Fibroblast of lung (primary cell): ENCODE results near the gene GPR37L1. TPM values are rescaled to one million over a fixed set of nuclear protein-coding genes. Genes with fewer than 3 reads are reported as not detected.
A peak's percentile ranks its signal among the peaks of the same experiment; 100 is the strongest.

ENCODE experiments used
- DNase-seq, 2 donors: peaks; one replicate each; pipeline versions ENCODE4 v3.0.0 to v3.0.0-alpha.2; 2010; ENCODE audit warnings: low read depth in 2 of 2
- H2AFZ ChIP-seq: 2 replicates; pipeline ENCODE4 v1.5.1; 2012; ENCODE audit warnings: low read length, control low read depth, inconsistent platforms
- H3K27ac ChIP-seq: 2 replicates; pipeline ENCODE4 v1.5.1; 2011; ENCODE audit warnings: low read length, control low read depth; ENCODE audit not compliant: insufficient read depth
- H3K27me3 ChIP-seq: 2 replicates; pipeline ENCODE4 v1.5.1; 2011; ENCODE audit warnings: mild to moderate bottlenecking, low read length; ENCODE audit not compliant: control insufficient read depth, insufficient read depth
- H3K36me3 ChIP-seq: 2 replicates; pipeline ENCODE4 v1.5.1; 2011; ENCODE audit warnings: low read length; ENCODE audit not compliant: control insufficient read depth, insufficient read depth
- H3K4me1 ChIP-seq: 2 replicates; pipeline ENCODE4 v1.5.1; 2011; ENCODE audit warnings: low read length; ENCODE audit not compliant: control insufficient read depth, insufficient read depth; ENCODE audit errors: extremely low read depth
- H3K4me2 ChIP-seq: 2 replicates; pipeline ENCODE4 v1.5.1; 2011; ENCODE audit warnings: low read length, control low read depth; ENCODE audit not compliant: insufficient read depth; ENCODE audit errors: extremely low read depth
- H3K4me3 ChIP-seq, 4 experiments: fragments of 200-600 bp in 1 of 4; sonication (generic) in 1 of 4; replicated peaks in 1 of 4; 2 replicates each; pipeline ENCODE4 v1.5.1; 2011 to 2016; ENCODE audit warnings: low read length in 4 of 4, low read depth in 3 of 4, mild to moderate bottlenecking in 3 of 4, control low read depth in 2 of 4, inconsistent platforms in 1 of 4, mixed read lengths in 1 of 4; ENCODE audit not compliant: insufficient read depth in 1 of 4; ENCODE audit errors: control extremely low read depth in 1 of 4
- H3K79me2 ChIP-seq: 2 replicates; pipeline ENCODE4 v1.5.1; 2012; ENCODE audit warnings: mild to moderate bottlenecking, low read length, inconsistent platforms; ENCODE audit not compliant: control insufficient read depth, insufficient read depth
- H3K9ac ChIP-seq: 2 replicates; pipeline ENCODE4 v1.5.1; 2011; ENCODE audit warnings: mild to moderate bottlenecking, low read length, control low read depth; ENCODE audit not compliant: insufficient read depth
- H3K9me3 ChIP-seq: 2 replicates; pipeline ENCODE4 v1.5.1; 2012; ENCODE audit warnings: low read depth, low read length; ENCODE audit not compliant: control insufficient read depth, insufficient read depth
- H4K20me1 ChIP-seq: 2 replicates; pipeline ENCODE4 v1.5.1; 2011; ENCODE audit warnings: low read length; ENCODE audit not compliant: control insufficient read depth, insufficient read depth; ENCODE audit errors: extremely low read depth
- CTCF ChIP-seq, 2 donors: IDR thresholded peaks in 1 of 2; conservative IDR thresholded peaks in 1 of 2; 1 replicate in 1 of 2; 2 replicates in 1 of 2; pipeline ENCODE4 v1.5.1; 2011 to 2012; ENCODE audit warnings: low read length in 2 of 2, control low read depth in 1 of 2, inconsistent platforms in 1 of 2, low read depth in 1 of 2, mild to moderate bottlenecking in 1 of 2
- EZH2 ChIP-seq: IDR thresholded peaks from 2 replicates; pipeline ENCODE4 v1.5.1; 2012; ENCODE audit warnings: low read length, control low read depth, mild to moderate bottlenecking; ENCODE audit errors: missing control alignments
- polyA plus RNA-seq, 2 donors: library from polyadenylated mRNA; depleted of rRNA in 1 of 2; stranded (reverse) in 1 of 2; unstranded in 1 of 2; fragments of >200 nt; gene quantifications; 2 replicates each; pipeline ENCODE4 v1.2.1, GENCODE V29; 2011 to 2012; ENCODE audit warnings: missing spikeins in 1 of 2
- total RNA-seq: library from RNA; depleted of rRNA; stranded (reverse); fragments of >200 nt; gene quantifications from 2 replicates; pipeline ENCODE4 v1.2.1, GENCODE V29; 2014

The GPR37L1 gene
- total and polyA plus RNA-seq, 2 donors (not counting 1 experiment from before 2014, with no cell fraction given): not detected

GRCh38 chr1:202112859-202113689 is 9.6 kb upstream of the GPR37L1 start:
- Histone ChIP-seq H3K4me1 (peaks cover 6% of the 10 kb centered on the region), H3K27me3 (peaks cover 11% of the 10 kb centered on the region), H3K79me2 (no peaks in the 10 kb centered on the region), H3K36me3 (no peaks in the 10 kb centered on the region), H3K27ac (no peak overlapping the region), H2AFZ (no peak overlapping the region), H3K9ac (no peak overlapping the region), H3K9me3 (no peaks in the 10 kb centered on the region), H4K20me1 (no peaks in the 10 kb centered on the region), H3K4me2 (peak overlapping the region; percentile 35), H3K4me3 (no peak overlapping the region)
- TF ChIP-seq CTCF (conservative IDR thresholded peaks at IDR 0.05 in 1 of 2, IDR thresholded peaks at IDR 0.05 in 1 of 2; ENCODE audit: low read depth in 1 of 2, low read length in 2 of 2) (no peak), EZH2 (no peak)
- DNase-seq: peak; percentile 30 to 40

GRCh38 chr1:202113690-202114300 is 8.9 kb upstream of the GPR37L1 start:
- Histone ChIP-seq H3K4me1 (peaks cover 6% of the 10 kb centered on the region), H3K9me3 (no peaks in the 10 kb centered on the region), H3K36me3 (no peaks in the 10 kb centered on the region), H3K4me2 (no peak overlapping the region), H3K27ac (no peak overlapping the region), H4K20me1 (no peaks in the 10 kb centered on the region), H2AFZ (no peak overlapping the region), H3K79me2 (no peaks in the 10 kb centered on the region), H3K4me3 (no peak overlapping the region), H3K9ac (no peak overlapping the region), H3K27me3 (peaks cover 11% of the 10 kb centered on the region)
- no peak for DNase-seq
- TF ChIP-seq CTCF (conservative IDR thresholded peaks at IDR 0.05 in 1 of 2, IDR thresholded peaks at IDR 0.05 in 1 of 2; ENCODE audit: low read depth in 1 of 2, low read length in 2 of 2) (no peak), EZH2 (no peak)

GRCh38 chr1:202116287-202116686 is 6.4 kb upstream of the GPR37L1 start:
- no peak overlapping the region for H3K27ac ChIP-seq
- H3K9ac ChIP-seq: no peak overlapping the region
- H2AFZ ChIP-seq: no peak overlapping the region
- H3K36me3 ChIP-seq: no peaks in the 10 kb centered on the region
- no peak for DNase-seq
- H3K79me2 ChIP-seq: no peaks in the 10 kb centered on the region
- TF ChIP-seq CTCF (conservative IDR thresholded peaks at IDR 0.05 in 1 of 2, IDR thresholded peaks at IDR 0.05 in 1 of 2; ENCODE audit: low read depth in 1 of 2, low read length in 2 of 2): no peak
- no peak for TF ChIP-seq EZH2
- no peaks in the 10 kb centered on the region for H4K20me1 ChIP-seq
- H3K27me3 ChIP-seq: peaks cover 9% of the 10 kb centered on the region
- no peak overlapping the region for H3K4me3 ChIP-seq
- H3K9me3 ChIP-seq: no peaks in the 10 kb centered on the region
- peaks cover 6% of the 10 kb centered on the region for H3K4me1 ChIP-seq
- no peak overlapping the region for H3K4me2 ChIP-seq
